HepG2 (cell line): Measurements from ENCODE around the gene SPATA25. TPM values are rescaled to one million over a fixed set of nuclear protein-coding genes. Genes with fewer than 3 reads are reported as not detected.

Source experiments
- HDAC1 ChIP-seq: sonication (generic); formaldehyde crosslinking; IDR thresholded peaks from 2 replicates; pipeline ENCODE4 v1.5.1; 2020; ENCODE audit warnings: mild to moderate bottlenecking, missing genetic modification reagents
- HOXA5 ChIP-seq: sonication (generic); formaldehyde crosslinking; IDR thresholded peaks from 2 replicates; pipeline ENCODE4 v1.4.0; 2020; ENCODE audit warnings: missing genetic modification reagents
- KLF16 ChIP-seq, 2 experiments: sonication (generic) in 1 of 2; formaldehyde crosslinking in 1 of 2; IDR thresholded peaks; 2 replicates each; pipeline versions ENCODE4 v1.6.1 to v1.8.0; 2016 to 2023; ENCODE audit warnings: missing genetic modification reagents in 2 of 2, missing compliant biosample characterization in 1 of 2
- MAF1 ChIP-seq: sonication (generic); formaldehyde crosslinking; IDR thresholded peaks from 2 replicates; pipeline ENCODE4 v1.5.0; 2020; ENCODE audit warnings: missing genetic modification reagents, borderline replicate concordance
- MEF2D ChIP-seq: sonication (generic); formaldehyde crosslinking; IDR thresholded peaks from 2 replicates; pipeline ENCODE4 v1.5.1; 2020; ENCODE audit warnings: mild to moderate bottlenecking, missing genetic modification reagents
- MTF2 ChIP-seq: sonication (generic); formaldehyde crosslinking; IDR thresholded peaks from 2 replicates; pipeline ENCODE4 v1.5.0; 2020; ENCODE audit warnings: missing genetic modification reagents, borderline replicate concordance
- PLSCR1 ChIP-seq: sonication (generic); formaldehyde crosslinking; IDR thresholded peaks from 2 replicates; pipeline ENCODE4 v1.5.0; 2020; ENCODE audit warnings: missing genetic modification reagents, mild to moderate bottlenecking, borderline replicate concordance
- SMC3 ChIP-seq: IDR thresholded peaks from 2 replicates; pipeline ENCODE4 v1.6.1; 2011; ENCODE audit warnings: low read length, improper control_type of control experiment
- SRY ChIP-seq: sonication (generic); formaldehyde crosslinking; IDR thresholded peaks from 2 replicates; pipeline ENCODE4 v1.8.0; 2022; ENCODE audit warnings: mild to moderate bottlenecking, missing genetic modification reagents
- STAT5B ChIP-seq: sonication (generic); formaldehyde crosslinking; IDR thresholded peaks from 2 replicates; pipeline ENCODE4 v1.4.0; 2020; ENCODE audit warnings: missing genetic modification reagents
- TEF ChIP-seq: sonication (generic); formaldehyde crosslinking; IDR thresholded peaks from 2 replicates; pipeline ENCODE4 v1.5.0; 2020; ENCODE audit warnings: missing genetic modification reagents
- THYN1 ChIP-seq: sonication (generic); formaldehyde crosslinking; IDR thresholded peaks from 2 replicates; pipeline ENCODE4 v1.8.1; 2023; ENCODE audit warnings: low read depth, mild to moderate bottlenecking, moderate library complexity, missing genetic modification reagents, borderline replicate concordance
- TRAFD1 ChIP-seq: sonication (generic); formaldehyde crosslinking; IDR thresholded peaks from 2 replicates; pipeline ENCODE4 v1.5.1; 2020; ENCODE audit warnings: missing genetic modification reagents, mild to moderate bottlenecking, borderline replicate concordance
- ZBTB44 ChIP-seq: sonication (generic); formaldehyde crosslinking; IDR thresholded peaks from 2 replicates; pipeline ENCODE4 v1.4.0; 2020; ENCODE audit warnings: missing genetic modification reagents
- ZKSCAN1 ChIP-seq: fragments of 150-350 bp; IDR thresholded peaks from 2 replicates; pipeline ENCODE4 v1.6.1; 2014; ENCODE audit warnings: low read length
- ZMYM4 ChIP-seq: sonication (generic); formaldehyde crosslinking; IDR thresholded peaks from 2 replicates; pipeline ENCODE4 v1.8.1; 2023; ENCODE audit warnings: mild to moderate bottlenecking, missing genetic modification reagents
- ZNF329 ChIP-seq: sonication (generic); formaldehyde crosslinking; IDR thresholded peaks from 2 replicates; pipeline ENCODE4 v1.9.0; 2021; ENCODE audit warnings: low read depth, mild to moderate bottlenecking, missing genetic modification reagents
- ZNF512B ChIP-seq: sonication (generic); formaldehyde crosslinking; IDR thresholded peaks from 2 replicates; pipeline ENCODE4 v1.5.1; 2020; ENCODE audit warnings: missing genetic modification reagents, mild to moderate bottlenecking, borderline replicate concordance
- ZNF75D ChIP-seq: sonication (generic); formaldehyde crosslinking; IDR thresholded peaks from 2 replicates; pipeline ENCODE4 v1.8.1; 2023; ENCODE audit warnings: missing genetic modification reagents, mild to moderate bottlenecking, borderline replicate concordance
- ZNF878 ChIP-seq: sonication (generic); formaldehyde crosslinking; IDR thresholded peaks from 2 replicates; pipeline ENCODE4 v1.8.1; 2023; ENCODE audit warnings: mild to moderate bottlenecking, missing genetic modification reagents, moderate library complexity
- polyA plus RNA-seq, 8 experiments: library from polyadenylated mRNA; depleted of rRNA in 3 of 8; stranded (reverse) in 7 of 8; unstranded in 1 of 8; fragments of >200 nt; fragmentation: Illumina TruSeq in 4 of 8; extraction: Trizol in 4 of 8; gene quantifications; 2 replicates each; pipeline versions ENCODE4 v1.2.1 to v1.2.3, GENCODE V29; 2011 to 2016; ENCODE audit warnings: low read depth in 4 of 8, missing spikeins in 1 of 8, mixed read lengths in 1 of 8; ENCODE audit not compliant: insufficient read depth in 1 of 8
- total RNA-seq, 5 experiments: library from RNA; depleted of rRNA; stranded (reverse); fragments of >200 nt; fragmentation: Illumina TruSeq; extraction: Trizol; gene quantifications; 2 replicates each; pipeline ENCODE4 v1.2.3, GENCODE V29; 2016; ENCODE audit warnings: low read depth in 1 of 5

SPATA25 gene
- total and polyA plus RNA-seq, 2 of the 13 experiments (the other 11 are each of a cell fraction or from before 2014, with no cell fraction given), result 4.8 to 7.6 TPM

GRCh38 chr20:45890985-45891983 is 3.9 kb upstream of the SPATA25 start, which contains the start of the genes CTSA and NEURL2 (continued):
- TF ChIP-seq SMC3 (no peak), MTF2 (CRISPR knock-in tag) (no peak; the same call in 1 of the 2 replicates), MAF1 (CRISPR knock-in tag) (peak; percentile 94), THYN1 (CRISPR knock-in tag) (peak; percentile 97; the same call in 1 of the 2 replicates), MEF2D (CRISPR knock-in tag) (peak; percentile 98), ZNF878 (CRISPR knock-in tag) (peak; percentile 100), ZMYM4 (CRISPR knock-in tag) (peak; percentile 98), ZBTB44 (CRISPR knock-in tag) (peak; percentile 83; the same call in 1 of the 2 replicates), SRY (CRISPR knock-in tag) (peak; percentile 97), ZNF75D (0 out of 2 replicates have a peak, but pooled peaks have one; percentile 92), KLF16 (CRISPR knock-in tag; IDR thresholded peaks at IDR 0.05) (peak; percentile 99 to 100), HOXA5 (CRISPR knock-in tag) (peak; percentile 98), HDAC1 (CRISPR knock-in tag) (peak; percentile 100), TRAFD1 (CRISPR knock-in tag) (peak; percentile 97; the same call in 1 of the 2 replicates), STAT5B (CRISPR knock-in tag) (peak; percentile 90; the same call in 1 of the 2 replicates), ZKSCAN1 (no peak), ZNF512B (CRISPR knock-in tag) (no peak; the same call in none of the 2 replicates), PLSCR1 (CRISPR knock-in tag) (peak; percentile 94; the same call in 1 of the 2 replicates), ZNF329 (peak; percentile 90), TEF (CRISPR knock-in tag) (peak; percentile 88; the same call in 1 of the 2 replicates)
